HL-60 (cell line): ENCODE measurements around the gene POU2F3.

Experiments
- GABPA ChIP-seq: IDR thresholded peaks from 2 replicates; pipeline ENCODE4 v1.6.1; 2012; ENCODE audit warnings: low read depth
- POLR2AphosphoS5 ChIP-seq: IDR thresholded peaks from 2 replicates; pipeline ENCODE4 v1.6.1; 2012; ENCODE audit warnings: low read depth
- SPI1 ChIP-seq: IDR thresholded peaks from 2 replicates; pipeline ENCODE4 v1.6.1; 2012; ENCODE audit warnings: low read depth, mild to moderate bottlenecking, borderline replicate concordance
- TF ChIP-seq, protein P1 (sequence below): IDR thresholded peaks from one replicate; pipeline ENCODE4 v1.5.1; 2011; ENCODE audit warnings: low read length, control low read depth, inconsistent platforms; ENCODE audit not compliant: insufficient read depth
- TF ChIP-seq, protein P2 (sequence below): IDR thresholded peaks from 2 replicates; pipeline ENCODE4 v1.6.1; 2012; ENCODE audit warnings: low read depth; ENCODE audit not compliant: insufficient replicate concordance

DNA sequence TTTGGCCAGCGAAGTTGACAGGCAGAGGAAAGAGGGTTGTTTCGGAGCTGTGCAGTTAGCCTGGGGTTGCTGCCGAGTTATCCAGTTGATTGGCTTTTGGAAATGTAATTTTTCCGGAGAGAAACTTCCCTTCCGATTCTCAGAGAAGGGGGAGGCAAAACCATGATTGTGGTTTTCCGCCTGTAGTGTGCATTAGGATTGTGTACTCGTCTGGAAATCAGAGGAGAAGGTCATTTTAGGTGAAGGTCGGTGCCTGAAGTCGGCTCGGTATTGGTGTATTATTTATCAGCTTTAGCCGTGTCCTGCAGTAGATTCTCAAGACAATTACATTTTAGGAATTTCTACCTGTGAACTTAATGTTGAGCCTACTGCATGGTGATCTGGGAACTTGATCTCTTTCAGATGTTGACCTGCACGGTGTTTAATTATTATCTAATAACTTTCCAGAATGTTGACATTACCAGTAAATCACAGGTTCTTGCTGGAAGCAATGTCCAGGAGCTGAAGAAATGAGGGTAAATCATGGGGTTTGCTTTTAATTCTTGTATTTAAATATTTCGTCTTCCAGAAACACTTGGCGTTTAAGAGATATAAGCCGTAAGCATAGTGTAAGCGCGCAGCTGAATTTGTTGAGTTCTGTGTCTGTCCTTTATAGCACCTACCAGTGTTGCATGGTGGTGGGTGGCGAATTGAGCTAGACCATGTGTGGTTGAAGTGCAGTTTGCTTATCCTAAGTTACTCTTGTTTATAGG is 97.6 kb downstream of the POU2F3 start:
- TF ChIP-seq, protein P1, sequence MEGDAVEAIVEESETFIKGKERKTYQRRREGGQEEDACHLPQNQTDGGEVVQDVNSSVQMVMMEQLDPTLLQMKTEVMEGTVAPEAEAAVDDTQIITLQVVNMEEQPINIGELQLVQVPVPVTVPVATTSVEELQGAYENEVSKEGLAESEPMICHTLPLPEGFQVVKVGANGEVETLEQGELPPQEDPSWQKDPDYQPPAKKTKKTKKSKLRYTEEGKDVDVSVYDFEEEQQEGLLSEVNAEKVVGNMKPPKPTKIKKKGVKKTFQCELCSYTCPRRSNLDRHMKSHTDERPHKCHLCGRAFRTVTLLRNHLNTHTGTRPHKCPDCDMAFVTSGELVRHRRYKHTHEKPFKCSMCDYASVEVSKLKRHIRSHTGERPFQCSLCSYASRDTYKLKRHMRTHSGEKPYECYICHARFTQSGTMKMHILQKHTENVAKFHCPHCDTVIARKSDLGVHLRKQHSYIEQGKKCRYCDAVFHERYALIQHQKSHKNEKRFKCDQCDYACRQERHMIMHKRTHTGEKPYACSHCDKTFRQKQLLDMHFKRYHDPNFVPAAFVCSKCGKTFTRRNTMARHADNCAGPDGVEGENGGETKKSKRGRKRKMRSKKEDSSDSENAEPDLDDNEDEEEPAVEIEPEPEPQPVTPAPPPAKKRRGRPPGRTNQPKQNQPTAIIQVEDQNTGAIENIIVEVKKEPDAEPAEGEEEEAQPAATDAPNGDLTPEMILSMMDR = no peak
- TF ChIP-seq GABPA = no peak
- TF ChIP-seq, protein P2, sequence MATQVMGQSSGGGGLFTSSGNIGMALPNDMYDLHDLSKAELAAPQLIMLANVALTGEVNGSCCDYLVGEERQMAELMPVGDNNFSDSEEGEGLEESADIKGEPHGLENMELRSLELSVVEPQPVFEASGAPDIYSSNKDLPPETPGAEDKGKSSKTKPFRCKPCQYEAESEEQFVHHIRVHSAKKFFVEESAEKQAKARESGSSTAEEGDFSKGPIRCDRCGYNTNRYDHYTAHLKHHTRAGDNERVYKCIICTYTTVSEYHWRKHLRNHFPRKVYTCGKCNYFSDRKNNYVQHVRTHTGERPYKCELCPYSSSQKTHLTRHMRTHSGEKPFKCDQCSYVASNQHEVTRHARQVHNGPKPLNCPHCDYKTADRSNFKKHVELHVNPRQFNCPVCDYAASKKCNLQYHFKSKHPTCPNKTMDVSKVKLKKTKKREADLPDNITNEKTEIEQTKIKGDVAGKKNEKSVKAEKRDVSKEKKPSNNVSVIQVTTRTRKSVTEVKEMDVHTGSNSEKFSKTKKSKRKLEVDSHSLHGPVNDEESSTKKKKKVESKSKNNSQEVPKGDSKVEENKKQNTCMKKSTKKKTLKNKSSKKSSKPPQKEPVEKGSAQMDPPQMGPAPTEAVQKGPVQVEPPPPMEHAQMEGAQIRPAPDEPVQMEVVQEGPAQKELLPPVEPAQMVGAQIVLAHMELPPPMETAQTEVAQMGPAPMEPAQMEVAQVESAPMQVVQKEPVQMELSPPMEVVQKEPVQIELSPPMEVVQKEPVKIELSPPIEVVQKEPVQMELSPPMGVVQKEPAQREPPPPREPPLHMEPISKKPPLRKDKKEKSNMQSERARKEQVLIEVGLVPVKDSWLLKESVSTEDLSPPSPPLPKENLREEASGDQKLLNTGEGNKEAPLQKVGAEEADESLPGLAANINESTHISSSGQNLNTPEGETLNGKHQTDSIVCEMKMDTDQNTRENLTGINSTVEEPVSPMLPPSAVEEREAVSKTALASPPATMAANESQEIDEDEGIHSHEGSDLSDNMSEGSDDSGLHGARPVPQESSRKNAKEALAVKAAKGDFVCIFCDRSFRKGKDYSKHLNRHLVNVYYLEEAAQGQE = no peak
- TF ChIP-seq POLR2AphosphoS5 = no peak
- no peak for TF ChIP-seq SPI1
